Activated CD8-positive, alpha-beta memory T cell treated with anti-CD3 and anti-CD28 coated beads, Interleukin-2, amount 50 U/mL, for 4 hours (primary cell): ENCODE data around the gene CYGB.

ENCODE experiments used
- DNase-seq: peaks from one replicate; pipeline ENCODE4 v3.0.0-alpha.2; 2020

CYGB gene

DNA sequence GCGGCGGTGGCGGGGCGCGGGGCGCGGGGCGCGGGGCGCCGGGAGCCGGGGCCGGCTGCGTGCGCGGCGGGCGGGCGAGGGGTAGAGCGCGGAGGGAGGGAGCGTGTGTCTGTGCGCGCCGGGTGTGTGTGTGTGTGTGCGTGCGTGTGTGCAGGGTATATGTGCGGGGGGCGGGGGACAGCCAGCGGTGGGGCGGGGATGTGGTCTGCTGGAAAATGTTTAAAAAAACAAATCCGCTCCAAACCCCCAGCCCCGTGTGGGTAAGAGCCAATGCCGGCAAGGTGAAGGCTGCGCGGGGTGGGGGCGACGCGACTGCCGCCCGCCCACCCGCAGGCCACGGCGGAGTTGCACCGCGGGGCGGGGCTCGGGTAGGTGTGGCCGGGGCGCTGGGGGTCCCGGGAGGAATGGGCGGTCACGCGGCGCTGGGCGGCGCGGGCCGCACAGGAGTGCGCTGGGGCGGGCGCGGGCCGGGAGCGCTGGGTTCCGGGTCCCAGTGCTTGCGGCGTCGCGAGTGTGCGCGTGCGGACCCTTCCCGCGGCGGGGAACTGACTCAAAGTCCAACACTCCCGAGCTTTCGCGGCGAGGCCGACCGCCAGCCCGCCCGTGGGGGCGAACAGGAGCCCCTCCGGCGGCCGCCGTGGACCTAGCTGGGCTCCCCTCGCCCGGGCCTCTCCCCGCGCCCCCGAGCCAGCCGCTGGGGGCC is at the start of gene CYGB:
CYGB (minus strand) TSS at position 132 of the 703 bp plus-strand sequence. CDS start 167 bp downstream, outside the sequence.
- no peak for DNase-seq

DNA sequence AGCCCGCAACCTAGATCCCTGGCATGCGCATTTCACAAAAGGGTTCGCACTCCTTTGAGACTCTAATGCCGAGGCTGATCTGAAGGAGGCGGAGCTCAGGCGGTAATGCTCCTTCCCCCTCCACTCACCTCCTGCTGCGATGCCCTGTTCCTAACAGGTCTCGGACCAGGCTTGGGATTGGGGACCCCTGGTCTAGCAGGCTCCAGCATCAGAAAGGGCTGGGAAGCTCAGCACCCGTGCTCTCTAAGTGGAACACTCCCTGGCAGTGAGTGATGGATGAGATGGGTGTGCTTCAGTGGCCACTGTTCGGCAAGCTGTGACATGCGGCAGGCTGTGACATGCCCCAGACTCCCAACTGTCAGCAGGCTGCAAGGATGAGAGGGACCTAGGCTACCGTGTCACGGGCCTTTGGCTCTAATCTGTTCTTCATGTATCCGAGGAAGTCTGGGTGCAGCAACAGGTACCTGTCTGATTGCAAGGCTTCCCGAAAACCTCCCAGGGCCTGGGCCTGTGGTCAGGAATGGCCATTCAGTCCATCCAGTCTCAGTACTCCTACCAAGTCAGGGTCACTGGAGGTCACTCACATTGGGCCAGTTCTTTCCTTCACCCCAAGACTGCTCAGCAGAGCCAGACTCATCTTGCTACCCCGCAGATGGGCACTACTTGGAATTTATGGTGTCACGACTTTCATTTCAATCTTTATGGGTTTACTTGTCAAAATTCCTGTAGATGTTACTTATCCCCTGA is 49.4 kb upstream of the CYGB start:
- no peak for DNase-seq

GRCh38 chr17:76585649-76586593 is 48.4 kb upstream of the CYGB start, which contains the start of gene ST6GALNAC2:
Gene ST6GALNAC2, minus strand, starts transcription at chr17:76585860. Its CDS starts 52 bp downstream, at chr17:76585808.
- DNase-seq = peak; percentile 42

- no peak for DNase-seq
Measured at GRCh38 chr17:76585033-76585648, 47.6 kb upstream of the CYGB start.

DNA sequence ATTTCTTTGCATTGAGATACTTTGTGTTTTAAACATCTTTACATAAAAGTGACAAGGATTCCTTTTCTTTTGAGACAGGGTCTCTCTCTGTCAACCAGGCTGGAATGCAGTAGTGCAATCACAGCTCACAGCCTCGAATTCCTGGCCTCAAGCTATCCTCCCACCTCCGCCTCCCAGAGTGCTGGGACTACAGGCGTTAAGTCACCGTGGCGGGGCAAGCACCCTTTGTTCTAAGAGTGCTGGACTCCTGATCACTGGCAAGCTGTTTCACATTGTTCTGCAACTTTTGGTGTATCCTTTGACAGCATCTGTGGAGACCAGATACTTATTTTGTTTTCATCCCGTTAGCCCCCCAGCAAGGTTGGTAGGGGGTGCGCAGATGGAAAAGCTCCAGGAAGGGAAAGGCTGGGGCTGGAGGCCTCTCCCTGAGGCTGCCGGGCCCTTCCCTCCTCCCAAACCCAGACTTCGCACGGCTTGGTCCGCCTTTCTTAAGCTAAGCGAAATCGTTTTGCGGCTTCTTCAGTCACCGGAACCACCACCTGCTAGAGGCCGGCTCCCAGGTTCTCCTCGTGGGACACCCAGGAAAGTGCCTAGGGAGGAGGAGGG is 47.0 kb upstream of the CYGB start:
- no peak for DNase-seq

DNA sequence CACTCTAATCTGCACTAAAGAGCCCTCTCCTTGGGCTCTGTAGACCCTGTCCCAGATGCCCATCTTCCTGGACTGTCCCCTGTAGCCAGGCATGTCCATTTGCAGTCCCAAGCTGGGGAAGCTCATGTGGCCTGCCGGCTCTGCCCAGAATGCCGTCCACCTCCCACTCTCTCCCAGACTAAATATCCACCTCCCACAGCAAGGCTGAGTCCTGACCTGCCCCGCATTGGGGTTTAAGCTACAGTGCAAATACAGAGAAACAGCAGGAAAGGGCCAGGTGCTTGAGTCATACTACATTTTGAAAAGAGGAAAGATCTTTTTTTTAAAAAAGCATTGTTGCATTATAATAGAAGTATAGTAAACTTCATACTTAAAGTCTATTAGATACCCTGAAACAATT is 45.2 kb upstream of the CYGB start:
- DNase-seq = no peak

- DNase-seq = no peak
Measured at GRCh38 chr17:76581515-76581914, 44.0 kb upstream of the CYGB start.

DNA sequence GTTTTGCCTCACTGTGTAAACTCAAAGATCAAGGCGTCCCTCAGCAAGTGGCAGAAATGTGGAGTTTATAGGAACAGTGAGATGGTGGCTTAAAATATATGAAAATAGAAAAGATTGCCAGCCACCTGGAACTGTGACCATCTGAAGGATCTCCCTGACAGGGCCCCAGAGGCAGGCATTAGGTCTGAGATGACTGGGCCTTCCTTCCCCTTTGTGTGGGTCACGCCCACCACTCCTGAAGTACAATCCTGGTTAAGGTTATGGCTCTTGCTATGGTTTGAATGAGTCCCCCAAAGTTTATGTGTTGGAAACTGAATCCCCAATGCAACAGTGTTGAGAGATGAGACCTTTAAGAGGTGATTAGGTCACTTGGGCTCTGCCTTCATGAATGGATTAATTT is 41.8 kb upstream of the CYGB start:
- DNase-seq = no peak

- DNase-seq = no peak
Measured at GRCh38 chr17:76578376-76578775, 40.9 kb upstream of the CYGB start.

DNA sequence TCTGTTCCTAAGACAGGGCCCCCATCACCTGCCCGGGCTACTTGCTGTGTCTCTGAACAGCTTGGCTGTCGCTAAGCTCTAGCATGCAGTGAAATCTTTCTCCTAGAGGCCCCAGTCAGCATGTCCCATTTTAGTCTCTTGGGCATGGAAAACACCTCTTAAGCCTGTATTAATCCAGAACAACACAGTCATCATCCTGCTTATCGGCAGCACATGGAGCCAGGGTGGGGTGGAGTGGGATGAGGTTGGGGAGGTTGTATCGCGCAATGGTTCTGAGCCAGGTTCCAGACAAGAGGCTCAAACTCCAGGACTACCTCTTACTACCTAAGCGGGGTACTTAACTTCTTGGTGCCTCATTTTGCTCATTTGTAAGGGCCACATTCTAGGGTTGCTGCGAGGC is 40.4 kb upstream of the CYGB start:
- no peak for DNase-seq

DNA sequence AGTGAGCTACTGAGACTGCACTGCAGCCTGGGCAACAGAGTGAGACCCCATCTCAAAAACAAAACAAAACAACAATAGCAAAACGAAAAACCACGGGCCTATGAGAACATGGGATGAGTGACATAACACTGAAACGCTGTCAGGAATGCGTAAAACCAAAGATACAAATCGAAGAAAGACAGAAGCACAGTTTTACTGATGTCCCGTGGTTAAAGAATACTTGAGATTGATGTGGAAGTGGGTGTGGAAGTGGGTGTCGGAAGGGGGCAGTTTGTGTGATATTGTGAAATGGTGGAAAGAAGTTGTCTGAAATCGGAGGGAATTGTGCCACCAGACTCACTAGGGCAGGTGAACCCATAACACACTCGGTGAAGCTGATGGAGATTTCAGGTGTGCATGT is 38.7 kb upstream of the CYGB start:
- DNase-seq = no peak

DNA sequence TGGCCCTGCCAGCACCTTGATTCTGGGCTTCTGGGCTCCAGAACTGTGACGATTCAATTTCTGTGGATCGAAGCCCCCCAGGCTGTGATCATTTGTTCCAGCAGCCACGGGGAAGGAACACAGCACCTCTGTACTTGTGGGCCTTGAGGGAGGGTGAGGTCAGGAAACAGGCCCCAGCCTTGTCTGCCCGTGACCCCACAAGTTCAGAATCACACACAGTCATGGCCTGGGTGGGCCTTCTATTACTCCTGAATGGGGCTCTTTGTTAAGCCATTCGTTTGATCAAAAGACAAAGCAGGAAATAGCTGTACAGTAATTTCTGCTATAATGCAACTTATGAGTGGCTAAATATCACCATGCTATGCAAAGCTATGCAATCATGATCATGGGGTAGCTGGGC is 38.1 kb upstream of the CYGB start:
- DNase-seq = no peak

- DNase-seq = no peak
Measured at GRCh38 chr17:76574166-76574565, 36.7 kb upstream of the CYGB start.

DNA sequence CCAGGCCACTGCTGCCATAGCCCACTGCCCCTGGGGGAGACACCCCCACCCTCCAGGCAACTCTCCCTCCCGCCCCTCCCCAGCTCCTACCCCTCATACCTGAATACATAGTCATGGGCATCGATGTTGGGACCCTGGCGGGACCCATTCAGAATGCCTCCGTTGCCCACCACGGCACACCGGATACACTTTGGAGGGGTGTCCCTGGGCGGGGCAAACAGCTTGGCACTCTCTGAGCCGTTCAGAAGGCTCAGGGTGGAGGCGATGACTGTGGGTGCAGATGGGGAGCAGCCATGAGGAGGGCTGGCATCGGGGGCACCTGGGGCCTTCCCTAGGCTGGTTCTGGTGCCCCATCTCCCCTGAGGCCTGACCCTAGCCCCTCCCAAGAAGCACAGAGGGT is 35.6 kb upstream of the CYGB start:
- no peak for DNase-seq

- DNase-seq = no peak
Measured at GRCh38 chr17:76572201-76572910, 34.8 kb upstream of the CYGB start.

DNA sequence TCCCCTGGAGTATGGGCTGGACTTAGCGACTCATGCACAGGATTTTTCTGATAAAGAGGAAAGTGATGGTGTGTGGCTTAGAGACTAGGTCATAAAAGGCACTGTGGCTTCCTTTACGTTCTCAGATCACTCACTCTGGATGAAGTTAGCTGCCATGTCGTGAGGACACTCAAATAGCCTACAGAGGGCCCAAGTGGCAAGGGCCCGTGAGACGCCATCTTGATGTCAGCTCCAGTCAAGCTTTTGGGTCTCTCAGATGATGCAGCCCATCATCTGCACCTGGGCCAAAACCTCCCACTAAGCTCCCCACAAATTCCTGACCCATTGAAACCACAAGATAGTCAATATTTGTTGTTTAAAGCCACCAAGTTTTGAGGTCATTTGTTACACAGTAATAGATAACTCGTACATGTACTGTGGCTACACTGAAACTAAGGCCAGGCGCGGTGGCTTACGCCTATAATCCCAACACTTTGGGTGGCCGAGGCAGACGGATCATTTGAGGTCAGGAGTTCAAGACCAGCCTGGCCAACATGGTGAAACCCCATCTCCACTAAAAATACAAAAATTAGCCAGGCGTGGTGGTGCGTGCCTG is 33.5 kb upstream of the CYGB start:
- no peak for DNase-seq

DNA sequence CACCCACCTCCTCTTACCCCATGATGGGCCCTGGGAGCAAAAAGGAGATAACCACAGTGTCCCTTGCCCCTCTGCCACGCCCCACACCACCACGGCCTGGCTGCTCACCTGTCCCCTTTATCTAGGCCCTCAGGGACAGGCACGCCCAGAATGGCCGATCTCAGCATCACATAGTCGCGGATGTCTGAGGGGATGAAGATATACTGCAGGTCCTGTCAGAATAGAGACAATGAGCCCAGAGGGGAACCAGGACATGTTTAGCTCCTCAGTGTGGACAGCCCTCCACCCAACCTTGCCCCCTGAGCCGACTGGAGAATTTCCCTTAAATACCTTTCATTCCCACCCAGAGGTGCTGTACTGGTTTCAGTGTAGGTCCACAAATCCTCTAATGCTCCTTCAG is 32.9 kb upstream of the CYGB start:
- DNase-seq = no peak

GRCh38 chr17:76569607-76570279 is 32.2 kb upstream of the CYGB start:
- DNase-seq = no peak

- no peak for DNase-seq
Measured at GRCh38 chr17:76568811-76569221, 31.3 kb upstream of the CYGB start.

- no peak for DNase-seq
Measured at GRCh38 chr17:76567634-76568432, 30.3 kb upstream of the CYGB start.
